ENCODE measurements around the gene C19orf44. TPM values are rescaled to one million over a fixed set of nuclear protein-coding genes. Genes with fewer than 3 reads are reported as not detected.
"Not testable (repeated sequence)": the region's sequence is repeated elsewhere in the genome, so short reads cannot be mapped to it uniquely, and the experiment has no call there.

The C19orf44 gene
- total RNA-seq, 2 experiments from 2014 or later: 6.8 to 7.6 TPM

- Histone ChIP-seq H3K9me2 (ENCODE audit: insufficient read depth, low read length) (no peaks in the 10 kb centered on the region), H3K27ac (ENCODE audit: low read depth, low read length, poor library complexity, severe bottlenecking) (no peak overlapping the region), H3K9me3 (ENCODE audit: low read length) (no peaks in the 10 kb centered on the region), H4K20me1 (ENCODE audit: insufficient read depth, low read length) (no peaks in the 10 kb centered on the region), H3K36me3 (ENCODE audit: insufficient read depth, low read length) (peaks cover 6% of the 10 kb centered on the region), H3K4me1 (ENCODE audit: insufficient read depth, low read length, poor library complexity, severe bottlenecking) (peaks cover 22% of the 10 kb centered on the region), H3K79me2 (ENCODE audit: insufficient read depth, low read depth, low read length) (peaks cover 5% of the 10 kb centered on the region; the same call in 1 of the 2 replicates), H2AFZ (ENCODE audit: low read length) (peak overlapping the region; percentile 57; the same call in 1 of the 2 replicates), H3K4me3 (ENCODE audit: low read depth, low read length, poor library complexity, severe bottlenecking) (peak overlapping the region; percentile 81), H3K4me2 (ENCODE audit: low read length) (peak overlapping the region; percentile 68)
- ChIA-PET POLR2A (interaction anchor here (1.0 to 1.4 kb wide), 3 partner anchors 28 to 55 kb away, joined by 3 read pairs; no protein-coding TSS in a partner anchor), CTCF (ENCODE audit: unreplicated experiment) (no interaction called here)
- intact Hi-C loops (cut with micrococcal nuclease; ENCODE audit: unreplicated experiment): no loop called here
- no peak for DNase-seq (ENCODE audit: low spot score)
- BruUV-seq (replicated peaks): no TSS peak
- TF ChIP-seq CTCF (conservative IDR thresholded peaks at IDR 0.05; ENCODE audit: low read length) (no peak), EZH2phosphoT487 (IDR thresholded peaks at IDR 0.05; ENCODE audit: borderline replicate concordance, low read depth, low read length) (no peak)
Measured at GRCh38 chr19:16497042-16497441, 848 bp downstream of the C19orf44 start.

GRCh38 chr19:16497837-16498236 is 1.6 kb downstream of the C19orf44 start:
- H3K36me3 ChIP-seq (ENCODE audit: insufficient read depth, low read length): peaks cover 6% of the 10 kb centered on the region
- intact Hi-C loops (cut with micrococcal nuclease; ENCODE audit: unreplicated experiment): no loop called here
- no peaks in the 10 kb centered on the region for H3K9me2 ChIP-seq (ENCODE audit: insufficient read depth, low read length)
- CTCF ChIA-PET (ENCODE audit: unreplicated experiment): no interaction called here
- peak overlapping the region; percentile 34 for H3K4me2 ChIP-seq (ENCODE audit: low read length)
- BruUV-seq (replicated peaks): no TSS peak
- no peak overlapping the region for H2AFZ ChIP-seq (ENCODE audit: low read length)
- H3K79me2 ChIP-seq (ENCODE audit: insufficient read depth, low read depth, low read length): peaks cover 5% of the 10 kb centered on the region; the same call in 1 of the 2 replicates
- no peaks in the 10 kb centered on the region for H4K20me1 ChIP-seq (ENCODE audit: insufficient read depth, low read length)
- H3K4me1 ChIP-seq (ENCODE audit: insufficient read depth, low read length, poor library complexity, severe bottlenecking): peaks cover 22% of the 10 kb centered on the region
- no peak for DNase-seq (ENCODE audit: low spot score)
- POLR2A ChIA-PET: interaction anchor here (1.3 kb wide), 1 partner anchor 55 kb away, joined by 4 read pairs; no protein-coding TSS in a partner anchor
- H3K4me3 ChIP-seq (ENCODE audit: low read depth, low read length, poor library complexity, severe bottlenecking): no peak overlapping the region
- no peaks in the 10 kb centered on the region for H3K9me3 ChIP-seq (ENCODE audit: low read length)
- H3K27ac ChIP-seq (ENCODE audit: low read depth, low read length, poor library complexity, severe bottlenecking): no peak overlapping the region
- TF ChIP-seq EZH2phosphoT487 (IDR thresholded peaks at IDR 0.05; ENCODE audit: borderline replicate concordance, low read depth, low read length) (no peak), CTCF (conservative IDR thresholded peaks at IDR 0.05; ENCODE audit: low read length) (no peak)

GRCh38 chr19:16504271-16504670 is 8.1 kb downstream of the C19orf44 start:
- DNase-seq (ENCODE audit: low spot score): no peak
- POLR2A ChIA-PET: no interaction called here
- Histone ChIP-seq H2AFZ (ENCODE audit: low read length) (no peak overlapping the region), H3K9me2 (ENCODE audit: insufficient read depth, low read length) (no peaks in the 10 kb centered on the region), H3K4me3 (ENCODE audit: low read depth, low read length, poor library complexity, severe bottlenecking) (no peak overlapping the region), H3K4me1 (ENCODE audit: insufficient read depth, low read length, poor library complexity, severe bottlenecking) (no peaks in the 10 kb centered on the region), H3K36me3 (ENCODE audit: insufficient read depth, low read length) (peaks cover 29% of the 10 kb centered on the region), H3K27ac (ENCODE audit: low read depth, low read length, poor library complexity, severe bottlenecking) (no peak overlapping the region), H3K79me2 (ENCODE audit: insufficient read depth, low read depth, low read length) (no peaks in the 10 kb centered on the region), H3K9me3 (ENCODE audit: low read length) (no peaks in the 10 kb centered on the region), H3K4me2 (ENCODE audit: low read length) (no peak overlapping the region), H4K20me1 (ENCODE audit: insufficient read depth, low read length) (no peaks in the 10 kb centered on the region)
- intact Hi-C loops (cut with micrococcal nuclease; ENCODE audit: unreplicated experiment): no loop called here
- no peak for TF ChIP-seq CTCF (conservative IDR thresholded peaks at IDR 0.05; ENCODE audit: low read length)
- TF ChIP-seq EZH2phosphoT487 (IDR thresholded peaks at IDR 0.05; ENCODE audit: borderline replicate concordance, low read depth, low read length): no peak
- CTCF ChIA-PET (ENCODE audit: unreplicated experiment): no interaction called here
- no TSS peak for BruUV-seq (replicated peaks)

GRCh38 chr19:16506161-16506560 is 10.0 kb downstream of the C19orf44 start:
- POLR2A ChIA-PET: not testable (repeated sequence)

More at GRCh38 chr19:16506161-16506560, 10.0 kb downstream of the C19orf44 start:
- H3K4me2 ChIP-seq (ENCODE audit: low read length); H3K4me1 ChIP-seq (ENCODE audit: insufficient read depth, low read length, poor library complexity, severe bottlenecking); H2AFZ ChIP-seq (ENCODE audit: low read length); BruUV-seq (replicated peaks); H3K79me2 ChIP-seq (ENCODE audit: insufficient read depth, low read depth, low read length); intact Hi-C loops (cut with micrococcal nuclease; ENCODE audit: unreplicated experiment); H3K27ac ChIP-seq (ENCODE audit: low read depth, low read length, poor library complexity, severe bottlenecking); H3K9me3 ChIP-seq (ENCODE audit: low read length); H3K4me3 ChIP-seq (ENCODE audit: low read depth, low read length, poor library complexity, severe bottlenecking); H3K9me2 ChIP-seq (ENCODE audit: insufficient read depth, low read length); DNase-seq (ENCODE audit: low spot score); H4K20me1 ChIP-seq (ENCODE audit: insufficient read depth, low read length); CTCF ChIA-PET (ENCODE audit: unreplicated experiment): not testable (repeated sequence)
- peaks cover 30% of the 10 kb centered on the region for H3K36me3 ChIP-seq (ENCODE audit: insufficient read depth, low read length)
